GM18526 (cell line): ENCODE measurements around the gene EIF4E3.

Source experiments
- POLR2A ChIP-seq: IDR thresholded peaks from 3 replicates; pipeline ENCODE4 v1.6.1; 2011; ENCODE audit not compliant: insufficient read length; ENCODE audit errors: extremely low read depth

EIF4E3 gene

DNA sequence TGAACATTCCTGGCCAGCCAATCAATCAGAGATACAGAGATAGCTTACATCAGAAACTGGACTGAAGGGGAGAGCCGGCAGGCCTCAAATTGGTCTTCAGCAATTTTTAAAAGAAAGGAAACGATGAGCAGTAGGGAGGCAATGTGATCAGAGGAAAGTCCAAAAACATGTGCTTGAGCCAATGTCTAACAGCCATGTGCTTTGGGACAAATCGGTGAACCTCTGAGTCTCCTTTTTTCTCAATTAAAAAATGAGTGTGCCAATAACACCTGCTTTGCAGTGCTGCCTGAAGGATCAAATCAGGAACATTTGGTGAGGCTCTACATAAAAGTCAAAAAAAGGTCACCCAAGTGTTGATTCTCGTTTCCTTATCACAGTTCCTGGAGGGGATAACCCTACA lies 7.4 kb upstream of the EIF4E3 start:
- no peak for TF ChIP-seq POLR2A

DNA sequence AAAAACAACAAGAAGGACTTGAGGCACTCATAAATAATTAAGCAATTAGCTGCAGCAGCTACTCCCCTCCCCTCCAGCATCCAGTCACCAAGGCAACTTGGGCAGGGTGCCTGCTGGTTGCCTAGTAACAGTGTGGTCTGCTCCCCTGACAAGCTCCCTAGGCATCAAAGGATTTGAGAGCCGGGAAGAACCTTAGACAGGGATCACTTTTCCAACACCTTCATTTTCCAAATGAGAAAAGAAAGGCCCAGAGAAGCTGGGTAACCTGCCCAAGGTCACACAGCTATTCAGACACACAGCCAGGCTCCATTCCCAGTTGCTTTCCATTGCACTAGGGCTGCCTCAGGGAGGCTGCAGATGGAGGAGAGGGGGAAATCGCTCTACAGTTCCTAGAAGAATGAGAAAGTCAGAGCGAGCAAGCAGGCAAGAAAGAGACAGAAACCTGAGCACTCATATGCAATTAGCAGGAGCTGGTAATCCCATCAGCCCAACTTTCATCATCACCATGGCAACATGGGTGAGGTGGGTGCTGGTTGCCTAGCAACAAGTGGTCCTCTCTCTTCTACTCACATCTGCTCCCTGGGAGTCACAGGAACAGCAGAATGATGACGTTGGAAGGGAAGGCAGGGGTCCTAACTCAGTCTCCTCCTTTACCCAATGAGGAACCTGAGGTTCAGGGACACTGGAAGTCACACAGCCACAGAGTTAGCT lies 3.6 kb upstream of the EIF4E3 start:
- no peak for TF ChIP-seq POLR2A

- TF ChIP-seq POLR2A: no peak
Measured at GRCh38 chr3:71726146-71726545, 944 bp upstream of the EIF4E3 start.

- TF ChIP-seq POLR2A: no peak
Measured at GRCh38 chr3:71724584-71725270, 475 bp downstream of the EIF4E3 start.

GRCh38 chr3:71724171-71724453 lies 1.1 kb downstream of the EIF4E3 start:
- TF ChIP-seq POLR2A: no peak

GRCh38 chr3:71723452-71724170 lies 1.6 kb downstream of the EIF4E3 start:
- TF ChIP-seq POLR2A: no peak

GRCh38 chr3:71722693-71723092 lies 2.5 kb downstream of the EIF4E3 start:
- TF ChIP-seq POLR2A: no peak

GRCh38 chr3:71721651-71722157 lies 3.5 kb downstream of the EIF4E3 start:
- TF ChIP-seq POLR2A: no peak

DNA sequence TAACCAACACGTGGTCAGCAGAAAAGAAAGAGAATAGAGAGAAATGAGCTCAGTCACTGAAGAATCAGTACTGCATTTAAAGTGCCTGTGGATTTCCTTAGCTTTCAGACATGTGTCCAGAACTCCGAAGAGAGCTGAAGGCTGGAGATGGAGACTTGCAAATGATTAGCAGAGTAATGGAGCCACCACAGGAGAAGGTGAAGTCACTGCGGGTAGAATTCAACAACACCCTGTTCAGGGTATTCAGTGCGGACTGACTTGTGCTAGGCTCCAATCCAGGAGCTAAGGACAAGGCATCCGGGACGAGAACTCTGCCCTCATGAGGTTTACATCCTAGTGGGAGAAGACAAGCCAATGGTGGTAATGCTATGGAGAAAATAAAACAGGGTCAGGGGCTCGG lies 4.2 kb downstream of the EIF4E3 start:
- TF ChIP-seq POLR2A: no peak

- TF ChIP-seq POLR2A: no peak
Measured at GRCh38 chr3:71718072-71718471, 7.1 kb downstream of the EIF4E3 start.

DNA sequence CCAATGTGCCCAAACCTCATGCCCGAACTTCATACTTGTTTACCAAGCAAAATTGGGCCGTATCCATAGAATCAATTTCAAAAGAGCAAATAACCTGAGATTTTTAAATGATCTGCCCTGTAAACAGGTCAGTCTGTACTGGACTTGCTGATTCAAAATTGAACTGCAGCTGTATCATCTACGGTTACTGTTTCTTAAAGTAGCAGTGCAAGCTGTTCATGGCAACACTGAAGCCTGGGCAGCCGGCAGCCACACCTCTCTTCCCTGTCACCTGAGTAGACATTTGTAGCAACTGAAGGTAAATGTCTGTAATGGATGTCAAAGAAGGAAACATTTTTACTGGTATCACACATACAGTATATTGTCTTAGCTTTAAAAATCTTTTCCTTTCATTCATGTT lies 10.6 kb downstream of the EIF4E3 start:
- TF ChIP-seq POLR2A: no peak

GRCh38 chr3:71713041-71713440 lies 12.2 kb downstream of the EIF4E3 start:
- no peak for TF ChIP-seq POLR2A

GRCh38 chr3:71710906-71711494 lies 14.2 kb downstream of the EIF4E3 start:
- TF ChIP-seq POLR2A: no peak

GRCh38 chr3:71709908-71710511 lies 15.2 kb downstream of the EIF4E3 start:
- no peak for TF ChIP-seq POLR2A

DNA sequence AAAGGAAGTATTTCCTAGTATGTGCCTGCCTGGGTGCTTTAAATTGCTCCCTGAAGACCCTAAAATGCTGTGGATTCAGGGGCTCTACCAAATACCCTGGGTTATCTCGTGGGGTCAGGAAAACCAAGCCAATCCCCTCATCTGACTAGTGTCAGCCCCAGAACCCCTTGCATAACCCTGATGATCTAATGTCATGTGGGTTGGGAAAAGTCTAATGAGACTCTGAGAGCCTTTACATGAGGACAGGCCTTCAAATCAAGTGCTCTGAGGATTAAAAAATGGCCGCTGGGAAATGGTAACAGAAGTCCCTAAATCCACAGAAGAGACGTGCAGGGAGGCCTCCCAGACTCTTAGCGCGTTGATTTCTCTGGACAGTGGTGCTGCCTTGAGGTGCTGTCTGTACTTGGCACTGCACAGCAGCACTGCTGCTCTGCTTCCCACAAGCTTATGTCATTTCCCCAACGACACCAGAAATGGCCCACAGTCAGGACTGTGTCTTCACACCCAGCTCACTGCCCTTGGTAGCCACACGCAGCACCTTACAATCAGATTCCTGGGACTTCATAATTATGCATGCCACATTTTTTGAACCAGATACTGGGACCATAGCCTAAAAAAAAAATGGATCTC lies 16.6 kb downstream of the EIF4E3 start:
- no peak for TF ChIP-seq POLR2A
